C4-2B (cell line): ENCODE measurements around the gene NECTIN1.

ENCODE experiments used
- ZFX ChIP-seq: fragments of 450-650 bp; IDR thresholded peaks from 2 replicates; pipeline ENCODE4 v1.6.1; 2017
- TF ChIP-seq, protein P1 (sequence below): fragments of 450-650 bp; conservative IDR thresholded peaks from 2 replicates; pipeline ENCODE4 v1.5.1; 2017; ENCODE audit warnings: mild to moderate bottlenecking

DNA sequence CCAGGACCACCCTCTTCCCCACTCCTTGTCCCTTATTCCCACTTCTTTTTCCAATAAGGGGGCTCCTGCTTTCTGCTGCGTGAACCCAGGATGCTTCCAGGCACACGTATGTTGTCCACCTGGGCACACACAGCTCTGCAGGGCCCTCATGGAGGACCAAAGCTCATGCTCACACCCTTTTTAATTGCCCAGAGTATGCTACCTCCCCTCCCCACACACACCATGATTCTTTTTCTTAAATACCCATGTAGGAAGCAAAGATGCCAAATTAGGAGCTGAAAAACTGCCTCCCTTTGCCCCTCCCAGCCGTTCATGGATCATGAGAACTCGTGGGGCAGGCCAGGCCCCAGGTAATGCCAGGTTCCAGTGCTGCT is 5.1 kb downstream of the NECTIN1 start:
- TF ChIP-seq, protein P1, sequence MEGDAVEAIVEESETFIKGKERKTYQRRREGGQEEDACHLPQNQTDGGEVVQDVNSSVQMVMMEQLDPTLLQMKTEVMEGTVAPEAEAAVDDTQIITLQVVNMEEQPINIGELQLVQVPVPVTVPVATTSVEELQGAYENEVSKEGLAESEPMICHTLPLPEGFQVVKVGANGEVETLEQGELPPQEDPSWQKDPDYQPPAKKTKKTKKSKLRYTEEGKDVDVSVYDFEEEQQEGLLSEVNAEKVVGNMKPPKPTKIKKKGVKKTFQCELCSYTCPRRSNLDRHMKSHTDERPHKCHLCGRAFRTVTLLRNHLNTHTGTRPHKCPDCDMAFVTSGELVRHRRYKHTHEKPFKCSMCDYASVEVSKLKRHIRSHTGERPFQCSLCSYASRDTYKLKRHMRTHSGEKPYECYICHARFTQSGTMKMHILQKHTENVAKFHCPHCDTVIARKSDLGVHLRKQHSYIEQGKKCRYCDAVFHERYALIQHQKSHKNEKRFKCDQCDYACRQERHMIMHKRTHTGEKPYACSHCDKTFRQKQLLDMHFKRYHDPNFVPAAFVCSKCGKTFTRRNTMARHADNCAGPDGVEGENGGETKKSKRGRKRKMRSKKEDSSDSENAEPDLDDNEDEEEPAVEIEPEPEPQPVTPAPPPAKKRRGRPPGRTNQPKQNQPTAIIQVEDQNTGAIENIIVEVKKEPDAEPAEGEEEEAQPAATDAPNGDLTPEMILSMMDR = no peak
- no peak for TF ChIP-seq ZFX
